ENCODE measurements around the gene TAF1B.

GRCh38 chr2:9908639-9909038, 65.4 kb downstream of the TAF1B start:
- TF ChIP-seq CTCF (IDR thresholded peaks at IDR 0.05): no peak
- no peak for TF ChIP-seq EZH2 (IDR thresholded peaks at IDR 0.05)
- no peak for TF ChIP-seq EZH2phosphoT487 (IDR thresholded peaks at IDR 0.05)

All from neural progenitor cell (in vitro differentiated cells).